C4-2B (cell line): ENCODE measurements around the gene CMYA5.

Experiments used
- CTCF ChIP-seq: fragments of 450-650 bp; conservative IDR thresholded peaks from 2 replicates; pipeline ENCODE4 v1.5.1; 2017; ENCODE audit warnings: mild to moderate bottlenecking
- ZFX ChIP-seq: fragments of 450-650 bp; IDR thresholded peaks from 2 replicates; pipeline ENCODE4 v1.6.1; 2017

- TF ChIP-seq CTCF = no peak
- TF ChIP-seq ZFX = no peak
Measured at GRCh38 chr5:79843450-79844388, 154.1 kb downstream of the CMYA5 start.
